BLaER1 (cell line): ENCODE results near the gene MTERF2.

Experiments used
- H3K27ac ChIP-seq: shearing (Covaris generic); formaldehyde crosslinking; 2 replicates; pipeline ENCODE4 v1.8.1; 2022
- H3K27me3 ChIP-seq: shearing (Covaris generic); formaldehyde crosslinking; 2 replicates; pipeline ENCODE4 v1.8.1; 2022
- H3K36me3 ChIP-seq: shearing (Covaris generic); formaldehyde crosslinking; 2 replicates; pipeline ENCODE4 v1.8.1; 2022
- H3K4me1 ChIP-seq: shearing (Covaris generic); formaldehyde crosslinking; 2 replicates; pipeline ENCODE4 v1.8.1; 2022
- H3K4me2 ChIP-seq: shearing (Covaris generic); formaldehyde crosslinking; 2 replicates; pipeline ENCODE4 v1.8.1; 2022
- H3K4me3 ChIP-seq: shearing (Covaris generic); formaldehyde crosslinking; 2 replicates; pipeline ENCODE4 v1.8.1; 2022
- H3K9ac ChIP-seq: shearing (Covaris generic); formaldehyde crosslinking; 2 replicates; pipeline ENCODE4 v1.8.1; 2022
- H3K9me3 ChIP-seq: shearing (Covaris generic); formaldehyde crosslinking; 2 replicates; pipeline ENCODE4 v1.8.1; 2022
- H4K20me1 ChIP-seq: shearing (Covaris generic); formaldehyde crosslinking; 2 replicates; pipeline ENCODE4 v1.8.1; 2022
- Cebpa-rat ChIP-seq: shearing (Covaris generic); IDR thresholded peaks from 2 replicates; pipeline ENCODE4 v1.8.1; 2022

Gene MTERF2

GRCh38 chr12:106955377-106956047 is 31.4 kb downstream of the MTERF2 start, which contains the start of gene TMEM263:
Gene TMEM263 (plus strand): TSS chr12:106955907. CDS start chr12:106967117, 11,210 bp downstream.
- peaks cover 5% of the 10 kb centered on the region; the same call in 1 of the 2 replicates for H3K9me3 ChIP-seq
- peak within 1 kb of the TSS; percentile 90 for H3K27ac ChIP-seq
- H3K9ac ChIP-seq, result peak within 1 kb of the TSS; percentile 88
- H3K36me3 ChIP-seq, result peaks cover 8% of the 10 kb centered on the region; the same call in 1 of the 2 replicates
- H3K4me3 ChIP-seq, result peak within 1 kb of the TSS; percentile 79
- TF ChIP-seq Cebpa-rat, result no peak
- peaks cover 24% of the 10 kb centered on the region for H4K20me1 ChIP-seq
- peaks cover 33% of the 10 kb centered on the region for H3K4me1 ChIP-seq
- peak within 1 kb of the TSS; percentile 93 for H3K4me2 ChIP-seq
- no peaks in the 10 kb centered on the region for H3K27me3 ChIP-seq

DNA sequence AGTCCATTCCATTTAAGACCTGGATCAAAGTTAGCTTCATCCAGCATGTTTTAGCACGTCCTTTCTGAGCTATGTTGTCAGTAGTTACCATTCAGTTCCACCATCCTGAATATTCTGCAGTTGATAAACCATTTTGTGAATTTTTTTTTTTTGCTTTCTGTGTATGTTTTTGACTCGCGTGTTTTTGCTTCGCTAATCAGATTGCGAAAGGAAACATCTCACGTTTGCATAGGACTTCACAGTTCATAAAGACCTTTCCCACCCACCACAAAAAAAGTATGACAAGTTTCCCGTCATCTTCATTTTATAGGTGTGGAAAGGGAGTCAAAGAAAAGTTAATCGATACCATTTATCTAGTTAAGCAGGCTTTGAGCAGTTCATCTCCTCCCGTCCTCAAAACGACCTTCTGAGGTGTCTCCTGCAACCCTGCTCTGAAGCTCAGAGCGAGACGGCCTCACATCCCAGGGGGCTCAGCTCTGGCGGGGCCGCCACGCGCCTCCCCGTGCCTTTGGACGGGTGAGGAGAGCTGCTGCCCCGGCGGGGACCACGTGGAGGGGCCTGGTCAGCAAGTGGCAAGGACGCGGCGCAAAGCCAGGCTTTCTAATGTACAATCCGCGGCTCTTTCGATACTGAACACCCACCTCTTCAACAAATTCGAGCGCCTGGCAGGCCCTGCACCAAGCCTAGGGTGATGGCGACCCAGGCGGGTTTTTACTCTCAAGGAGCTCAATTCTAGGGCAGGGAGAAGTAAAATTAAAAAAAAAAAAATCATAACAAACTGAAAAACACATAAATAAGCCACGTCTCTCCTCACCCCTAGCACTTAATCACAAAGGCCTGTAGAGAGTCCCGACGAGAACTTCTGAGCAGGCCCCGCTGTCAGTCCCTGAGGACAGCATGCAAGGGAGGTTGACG is 32.2 kb downstream of the MTERF2 start:
- H3K27me3 ChIP-seq, result no peaks in the 10 kb centered on the region
- no peak for TF ChIP-seq Cebpa-rat
- peaks cover 33% of the 10 kb centered on the region for H3K4me1 ChIP-seq
- peak overlapping the region; percentile 89 for H3K27ac ChIP-seq
- H3K4me2 ChIP-seq, result peak overlapping the region; percentile 93
- 0 out of 2 replicates have a peak, but pooled peaks cover 4% of the 10 kb centered on the region for H3K36me3 ChIP-seq
- H3K9me3 ChIP-seq, result peaks cover 7% of the 10 kb centered on the region
- peak overlapping the region; percentile 79 for H3K4me3 ChIP-seq
- H3K9ac ChIP-seq, result peak overlapping the region; percentile 88
- peaks cover 16% of the 10 kb centered on the region for H4K20me1 ChIP-seq

GRCh38 chr12:106953352-106954250 is 33.3 kb downstream of the MTERF2 start:
- Histone ChIP-seq H3K27ac (no peak overlapping the region), H3K9me3 (peaks cover 19% of the 10 kb centered on the region), H3K36me3 (no peaks in the 10 kb centered on the region), H4K20me1 (peaks cover 4% of the 10 kb centered on the region; the same call in 1 of the 2 replicates), H3K4me1 (peaks cover 23% of the 10 kb centered on the region), H3K27me3 (no peaks in the 10 kb centered on the region), H3K9ac (no peak overlapping the region), H3K4me3 (no peak overlapping the region), H3K4me2 (peak overlapping the region; percentile 93)
- TF ChIP-seq Cebpa-rat, result no peak

DNA sequence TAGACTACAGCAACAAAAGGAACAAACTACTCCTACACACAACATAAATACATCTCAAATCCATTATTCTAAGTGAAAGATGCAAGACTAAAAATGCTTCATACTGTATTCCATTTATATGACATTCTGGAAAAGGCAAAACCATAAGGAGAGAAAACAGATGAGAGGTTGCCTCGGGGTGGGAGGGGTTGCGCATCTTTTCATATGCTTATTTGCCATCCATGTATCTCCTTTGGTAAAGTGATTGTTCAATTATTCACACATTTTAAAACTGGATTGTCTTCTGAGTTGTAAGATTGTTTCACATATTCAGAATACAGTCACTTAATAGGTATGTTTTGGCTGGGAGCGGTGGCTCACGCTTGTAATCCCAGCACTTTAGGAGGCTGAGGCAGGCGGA is 36.4 kb downstream of the MTERF2 start:
- H3K4me3 ChIP-seq, result no peak overlapping the region
- H3K4me2 ChIP-seq, result no peak overlapping the region
- no peaks in the 10 kb centered on the region for H4K20me1 ChIP-seq
- H3K9me3 ChIP-seq, result peaks cover 47% of the 10 kb centered on the region
- H3K27me3 ChIP-seq, result no peaks in the 10 kb centered on the region
- H3K27ac ChIP-seq, result no peak overlapping the region
- H3K36me3 ChIP-seq, result no peaks in the 10 kb centered on the region
- no peak for TF ChIP-seq Cebpa-rat
- no peak overlapping the region for H3K9ac ChIP-seq
- H3K4me1 ChIP-seq, result peaks cover 12% of the 10 kb centered on the region

GRCh38 chr12:106947461-106947860 is 39.5 kb downstream of the MTERF2 start:
- H3K27me3 ChIP-seq, result no peaks in the 10 kb centered on the region
- H3K9me3 ChIP-seq, result peaks cover 67% of the 10 kb centered on the region
- H3K4me1 ChIP-seq, result no peaks in the 10 kb centered on the region
- TF ChIP-seq Cebpa-rat, result no peak
- H3K4me2 ChIP-seq, result no peak overlapping the region
- H3K9ac ChIP-seq, result no peak overlapping the region
- no peaks in the 10 kb centered on the region for H3K36me3 ChIP-seq
- H4K20me1 ChIP-seq, result no peaks in the 10 kb centered on the region
- H3K4me3 ChIP-seq, result no peak overlapping the region
- H3K27ac ChIP-seq, result no peak overlapping the region

GRCh38 chr12:106945261-106945851 is 41.6 kb downstream of the MTERF2 start:
- H4K20me1 ChIP-seq, result no peaks in the 10 kb centered on the region
- no peak overlapping the region for H3K4me3 ChIP-seq
- no peaks in the 10 kb centered on the region for H3K27me3 ChIP-seq
- H3K9me3 ChIP-seq, result peaks cover 68% of the 10 kb centered on the region
- no peak for TF ChIP-seq Cebpa-rat
- H3K4me1 ChIP-seq, result no peaks in the 10 kb centered on the region
- H3K27ac ChIP-seq, result no peak overlapping the region
- no peak overlapping the region for H3K4me2 ChIP-seq
- H3K36me3 ChIP-seq, result no peaks in the 10 kb centered on the region
- H3K9ac ChIP-seq, result no peak overlapping the region

DNA sequence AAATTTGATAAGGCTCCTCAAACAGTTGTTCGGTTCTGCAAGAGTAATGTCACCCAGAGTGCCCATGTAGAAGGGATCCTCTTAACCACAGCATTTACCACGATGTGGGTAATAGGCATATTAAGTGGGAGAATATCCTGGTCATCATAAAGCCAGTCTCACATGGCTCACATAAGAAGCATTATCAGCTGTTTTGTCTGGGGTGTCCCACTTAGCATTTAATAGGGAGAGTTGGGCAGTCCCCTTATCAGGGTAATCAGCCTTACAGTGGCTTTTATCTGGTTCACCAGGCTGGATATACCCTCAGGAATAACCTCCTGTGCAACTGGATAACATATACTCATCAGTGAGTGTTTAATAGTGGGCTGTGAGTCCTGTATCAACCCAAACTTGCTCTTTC is 44.2 kb downstream of the MTERF2 start:
- TF ChIP-seq Cebpa-rat, result no peak
- no peaks in the 10 kb centered on the region for H4K20me1 ChIP-seq
- H3K4me3 ChIP-seq, result no peak overlapping the region
- H3K4me1 ChIP-seq, result no peaks in the 10 kb centered on the region
- no peaks in the 10 kb centered on the region for H3K27me3 ChIP-seq
- no peak overlapping the region for H3K9ac ChIP-seq
- H3K9me3 ChIP-seq, result peaks cover 53% of the 10 kb centered on the region
- H3K36me3 ChIP-seq, result no peaks in the 10 kb centered on the region
- H3K27ac ChIP-seq, result no peak overlapping the region
- H3K4me2 ChIP-seq, result no peak overlapping the region

- H3K9me3 ChIP-seq, result peaks cover 41% of the 10 kb centered on the region
- H3K27me3 ChIP-seq, result no peaks in the 10 kb centered on the region
- no peak overlapping the region for H3K9ac ChIP-seq
- no peaks in the 10 kb centered on the region for H4K20me1 ChIP-seq
- no peak overlapping the region for H3K4me2 ChIP-seq
- TF ChIP-seq Cebpa-rat, result no peak
- no peaks in the 10 kb centered on the region for H3K36me3 ChIP-seq
- no peaks in the 10 kb centered on the region for H3K4me1 ChIP-seq
- no peak overlapping the region for H3K4me3 ChIP-seq
- no peak overlapping the region for H3K27ac ChIP-seq
Observed at GRCh38 chr12:106941481-106942156, 45.3 kb downstream of the MTERF2 start.

GRCh38 chr12:106934277-106934676 is 52.7 kb downstream of the MTERF2 start:
- H3K36me3 ChIP-seq, result no peaks in the 10 kb centered on the region
- H3K9ac ChIP-seq, result no peak overlapping the region
- H3K27ac ChIP-seq, result no peak overlapping the region
- no peaks in the 10 kb centered on the region for H3K4me1 ChIP-seq
- no peaks in the 10 kb centered on the region for H3K27me3 ChIP-seq
- H4K20me1 ChIP-seq, result no peaks in the 10 kb centered on the region
- H3K4me3 ChIP-seq, result no peak overlapping the region
- no peak overlapping the region for H3K4me2 ChIP-seq
- no peak for TF ChIP-seq Cebpa-rat
- no peaks in the 10 kb centered on the region for H3K9me3 ChIP-seq
